Measurements from ENCODE around the gene RAB23. TPM values are rescaled to one million over a fixed set of nuclear protein-coding genes. Genes with fewer than 3 reads are reported as not detected.

RAB23 gene
- total RNA-seq, 1 experiment from 2014 or later, result 18.1 TPM

DNA sequence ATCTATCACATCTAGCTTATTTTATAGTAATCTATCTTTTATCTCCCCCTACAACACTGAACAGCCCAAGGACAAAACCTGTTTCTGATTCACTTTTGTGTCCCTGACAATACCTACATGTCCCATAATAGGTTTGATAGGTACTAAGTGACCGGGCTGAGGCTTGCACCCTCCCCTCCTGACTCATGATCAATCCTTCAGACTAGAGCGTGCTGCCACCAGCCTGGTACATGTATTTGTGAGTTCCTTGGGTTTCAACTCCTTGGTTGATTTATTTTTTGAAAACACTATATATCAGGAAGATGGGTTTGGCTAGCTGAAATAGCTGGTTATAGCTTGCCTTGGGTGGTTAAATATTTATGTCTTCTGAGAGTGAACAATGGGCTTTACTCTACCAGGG is 41.6 kb upstream of the RAB23 start:
- peaks cover 0 to 3% of the 10 kb centered on the region in 2 experiments; a peak in 2 of 4 replicates for H3K4me1 Mint-ChIP-seq
- WGBS (ENCODE audit: extremely low coverage, insufficient read length, low lambda C conversion rate), result no CpG with 5 or more reads among the region's 2 CpGs

More for the DNA sequence above, 41.6 kb upstream of the RAB23 start:
- Histone ChIP-seq H4K20me1 (ENCODE audit: control insufficient read depth, insufficient read depth, insufficient read length) (no peaks in the 10 kb centered on the region), H3K23ac (ENCODE audit: insufficient read length, low read depth, low read length) (no peak overlapping the region), H2BK15ac (ENCODE audit: low read depth, low read length) (no peak overlapping the region), H2BK5ac (ENCODE audit: insufficient read length, low read length) (no peak overlapping the region), H3K4me2 (ENCODE audit: insufficient read depth, insufficient read length, low read length) (no peak overlapping the region), H3K4me1 (ENCODE audit: insufficient read depth, low read length) (no peaks in the 10 kb centered on the region), H3K14ac (ENCODE audit: insufficient read depth, low read length) (no peak overlapping the region), H2AFZ (ENCODE audit: low read length) (no peak overlapping the region), H3K9ac (ENCODE audit: extremely low read depth, insufficient read length, low read length) (no peak overlapping the region), H3K4ac (ENCODE audit: low read depth, low read length) (no peak overlapping the region), H4K8ac (replicated peaks; ENCODE audit: insufficient read length, low read depth, low read length) (no peak overlapping the region), H4K91ac (ENCODE audit: insufficient read length, low read depth, low read length) (no peak overlapping the region), H3K9me3 (ENCODE audit: control insufficient read depth, low read depth, low read length) (no peaks in the 10 kb centered on the region), H3K18ac (ENCODE audit: insufficient read length, low read depth, low read length) (no peak overlapping the region), H2BK120ac (ENCODE audit: low read depth, low read length, poor library complexity, severe bottlenecking) (no peak overlapping the region), H3K56ac (ENCODE audit: insufficient read length, low read depth, low read length) (no peak overlapping the region), H2AK5ac (ENCODE audit: insufficient read length, low read length) (no peak overlapping the region), H3K27me3 (ENCODE audit: insufficient read depth, low read length) (no peaks in the 10 kb centered on the region), H3K23me2 (ENCODE audit: insufficient read length, low read depth, low read length, poor library complexity, severe bottlenecking) (no peaks in the 10 kb centered on the region), H3K79me2 (ENCODE audit: insufficient read depth, low read length) (no peaks in the 10 kb centered on the region), H2BK12ac (ENCODE audit: insufficient read length, low read depth, low read length) (no peak overlapping the region), H3K79me1 (ENCODE audit: insufficient read depth, low read depth, low read length, poor library complexity, severe bottlenecking) (no peaks in the 10 kb centered on the region), H4K5ac (ENCODE audit: insufficient read length, low read depth, low read length) (no peak overlapping the region), H3K27ac (ENCODE audit: insufficient read length, low read depth, low read length) (no peak overlapping the region), H3T11ph (ENCODE audit: low read length) (no peak overlapping the region), H2BK20ac (ENCODE audit: low read depth, low read length, poor library complexity, severe bottlenecking) (no peak overlapping the region)
- TF ChIP-seq, protein P1, sequence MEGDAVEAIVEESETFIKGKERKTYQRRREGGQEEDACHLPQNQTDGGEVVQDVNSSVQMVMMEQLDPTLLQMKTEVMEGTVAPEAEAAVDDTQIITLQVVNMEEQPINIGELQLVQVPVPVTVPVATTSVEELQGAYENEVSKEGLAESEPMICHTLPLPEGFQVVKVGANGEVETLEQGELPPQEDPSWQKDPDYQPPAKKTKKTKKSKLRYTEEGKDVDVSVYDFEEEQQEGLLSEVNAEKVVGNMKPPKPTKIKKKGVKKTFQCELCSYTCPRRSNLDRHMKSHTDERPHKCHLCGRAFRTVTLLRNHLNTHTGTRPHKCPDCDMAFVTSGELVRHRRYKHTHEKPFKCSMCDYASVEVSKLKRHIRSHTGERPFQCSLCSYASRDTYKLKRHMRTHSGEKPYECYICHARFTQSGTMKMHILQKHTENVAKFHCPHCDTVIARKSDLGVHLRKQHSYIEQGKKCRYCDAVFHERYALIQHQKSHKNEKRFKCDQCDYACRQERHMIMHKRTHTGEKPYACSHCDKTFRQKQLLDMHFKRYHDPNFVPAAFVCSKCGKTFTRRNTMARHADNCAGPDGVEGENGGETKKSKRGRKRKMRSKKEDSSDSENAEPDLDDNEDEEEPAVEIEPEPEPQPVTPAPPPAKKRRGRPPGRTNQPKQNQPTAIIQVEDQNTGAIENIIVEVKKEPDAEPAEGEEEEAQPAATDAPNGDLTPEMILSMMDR (conservative IDR thresholded peaks at IDR 0.05), result no peak
- Mint-ChIP-seq H3K27me3 (ENCODE audit: low read depth) (peaks cover 2% of the 10 kb centered on the region; the same call in 1 of the 2 replicates), H3K9me3 (no peaks in the 10 kb centered on the region), H3K4me3 (no peak overlapping the region), H3K36me3 (ENCODE audit: insufficient read depth in 1 of 3, low read depth in 3 of 3) (no peaks in the 10 kb centered on the region), H3K27ac (no peak overlapping the region)
- DNase-seq, result no peak
